PC-3 (cell line): ENCODE measurements around the gene CCDC187.

Experiments used
- EZH2 ChIP-seq: fragments of 300-600 bp; sonication (generic); IDR thresholded peaks from one replicate; pipeline ENCODE4 v1.6.1; 2017; ENCODE audit warnings: antibody characterized with exemption, mild to moderate bottlenecking, low read length; ENCODE audit not compliant: unreplicated experiment
- TF ChIP-seq, protein P1 (sequence below): fragments of 300-600 bp; sonication (generic); conservative IDR thresholded peaks from 2 replicates; pipeline ENCODE4 v1.5.1; 2017; ENCODE audit warnings: antibody characterized with exemption, low read depth, mild to moderate bottlenecking, low read length

DNA sequence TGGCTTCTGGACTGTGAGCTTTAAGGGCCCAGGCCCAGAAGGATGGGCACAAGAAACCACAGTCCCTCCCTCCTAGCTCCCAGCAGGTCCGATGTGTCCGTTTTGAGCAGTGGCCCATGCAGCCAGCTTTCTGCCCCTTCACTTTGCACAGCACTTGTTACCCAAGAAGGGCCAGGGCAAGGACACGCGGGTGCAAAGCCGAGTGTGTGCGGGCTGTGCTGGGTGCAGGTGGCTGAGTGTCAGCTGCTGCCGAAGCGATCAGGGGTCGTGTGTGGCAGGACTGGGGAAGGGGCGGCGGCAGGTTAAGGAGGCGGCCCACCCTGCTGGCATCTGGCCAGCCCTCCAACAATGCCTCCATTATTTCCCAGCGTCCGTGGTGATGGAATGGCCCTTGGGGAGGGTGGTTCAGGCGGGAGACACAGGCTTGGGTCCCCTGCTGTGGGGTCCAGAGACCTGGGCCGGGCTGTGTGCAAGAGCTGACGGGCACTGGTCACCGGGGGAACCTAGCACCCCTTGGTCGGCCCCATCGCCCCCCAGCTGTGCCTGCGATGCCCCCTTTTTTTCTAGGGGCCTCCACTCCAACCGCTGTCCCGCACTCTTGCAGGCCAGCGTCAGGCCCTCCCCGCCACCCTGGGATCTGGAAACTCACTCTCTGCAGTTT is 99.6 kb downstream of the CCDC187 start:
- TF ChIP-seq, protein P1, sequence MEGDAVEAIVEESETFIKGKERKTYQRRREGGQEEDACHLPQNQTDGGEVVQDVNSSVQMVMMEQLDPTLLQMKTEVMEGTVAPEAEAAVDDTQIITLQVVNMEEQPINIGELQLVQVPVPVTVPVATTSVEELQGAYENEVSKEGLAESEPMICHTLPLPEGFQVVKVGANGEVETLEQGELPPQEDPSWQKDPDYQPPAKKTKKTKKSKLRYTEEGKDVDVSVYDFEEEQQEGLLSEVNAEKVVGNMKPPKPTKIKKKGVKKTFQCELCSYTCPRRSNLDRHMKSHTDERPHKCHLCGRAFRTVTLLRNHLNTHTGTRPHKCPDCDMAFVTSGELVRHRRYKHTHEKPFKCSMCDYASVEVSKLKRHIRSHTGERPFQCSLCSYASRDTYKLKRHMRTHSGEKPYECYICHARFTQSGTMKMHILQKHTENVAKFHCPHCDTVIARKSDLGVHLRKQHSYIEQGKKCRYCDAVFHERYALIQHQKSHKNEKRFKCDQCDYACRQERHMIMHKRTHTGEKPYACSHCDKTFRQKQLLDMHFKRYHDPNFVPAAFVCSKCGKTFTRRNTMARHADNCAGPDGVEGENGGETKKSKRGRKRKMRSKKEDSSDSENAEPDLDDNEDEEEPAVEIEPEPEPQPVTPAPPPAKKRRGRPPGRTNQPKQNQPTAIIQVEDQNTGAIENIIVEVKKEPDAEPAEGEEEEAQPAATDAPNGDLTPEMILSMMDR = no peak
- TF ChIP-seq EZH2 = no peak
